ENCODE results near the gene GPHA2.

The GPHA2 gene

DNA sequence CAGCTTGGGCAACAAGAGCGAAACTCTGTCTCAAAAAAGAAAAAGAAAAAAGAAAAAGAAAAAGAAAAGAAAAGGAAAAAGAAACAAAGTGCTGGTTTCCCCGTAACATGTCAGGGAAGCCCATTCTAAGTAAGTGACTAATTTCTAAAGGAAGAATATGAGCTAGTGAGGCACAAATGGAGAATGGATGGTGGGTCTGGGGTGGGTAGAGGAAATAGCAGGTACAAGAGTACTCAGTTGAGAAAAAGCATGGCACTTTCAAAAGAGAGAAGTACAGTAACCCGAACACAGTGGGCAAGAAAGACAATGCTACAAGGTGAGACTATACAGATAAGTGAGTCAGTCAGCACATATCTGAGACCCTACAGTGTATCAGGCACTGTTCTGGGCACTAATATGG, 31.7 kb upstream of the GPHA2 start:
- Histone ChIP-seq H3K27ac (ENCODE audit: low read depth, low read length) (no peak overlapping the region), H3K4me2 (ENCODE audit: low read depth, low read length, poor library complexity, severe bottlenecking) (no peak overlapping the region), H3F3A (ENCODE audit: insufficient read depth) (no peaks in the 10 kb centered on the region), H3K9me3 (ENCODE audit: insufficient read depth, low read length) (no peaks in the 10 kb centered on the region), H4K20me1 (ENCODE audit: low read depth, low read length) (no peaks in the 10 kb centered on the region), H3K9me2 (replicated peaks; ENCODE audit: insufficient read depth, low read length) (no peaks in the 10 kb centered on the region), H3K9ac (ENCODE audit: low read length) (no peak overlapping the region), H3K79me2 (ENCODE audit: insufficient read depth, low read length) (no peaks in the 10 kb centered on the region), H3K36me3 (ENCODE audit: low read length) (no peaks in the 10 kb centered on the region), H2AFZ (ENCODE audit: low read depth, low read length, severe bottlenecking) (no peak overlapping the region), H3K4me3 (ENCODE audit: insufficient read depth, low read length, poor library complexity, severe bottlenecking) (no peak overlapping the region), H3K27me3 (ENCODE audit: low read length) (no peaks in the 10 kb centered on the region)
- TF ChIP-seq, protein P1, sequence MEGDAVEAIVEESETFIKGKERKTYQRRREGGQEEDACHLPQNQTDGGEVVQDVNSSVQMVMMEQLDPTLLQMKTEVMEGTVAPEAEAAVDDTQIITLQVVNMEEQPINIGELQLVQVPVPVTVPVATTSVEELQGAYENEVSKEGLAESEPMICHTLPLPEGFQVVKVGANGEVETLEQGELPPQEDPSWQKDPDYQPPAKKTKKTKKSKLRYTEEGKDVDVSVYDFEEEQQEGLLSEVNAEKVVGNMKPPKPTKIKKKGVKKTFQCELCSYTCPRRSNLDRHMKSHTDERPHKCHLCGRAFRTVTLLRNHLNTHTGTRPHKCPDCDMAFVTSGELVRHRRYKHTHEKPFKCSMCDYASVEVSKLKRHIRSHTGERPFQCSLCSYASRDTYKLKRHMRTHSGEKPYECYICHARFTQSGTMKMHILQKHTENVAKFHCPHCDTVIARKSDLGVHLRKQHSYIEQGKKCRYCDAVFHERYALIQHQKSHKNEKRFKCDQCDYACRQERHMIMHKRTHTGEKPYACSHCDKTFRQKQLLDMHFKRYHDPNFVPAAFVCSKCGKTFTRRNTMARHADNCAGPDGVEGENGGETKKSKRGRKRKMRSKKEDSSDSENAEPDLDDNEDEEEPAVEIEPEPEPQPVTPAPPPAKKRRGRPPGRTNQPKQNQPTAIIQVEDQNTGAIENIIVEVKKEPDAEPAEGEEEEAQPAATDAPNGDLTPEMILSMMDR (IDR thresholded peaks at IDR 0.05; ENCODE audit: insufficient read depth, low read length, poor library complexity, severe bottlenecking) = no peak
- no peak for TF ChIP-seq EZH2phosphoT487 (conservative IDR thresholded peaks at IDR 0.05; ENCODE audit: low read length)

DNA sequence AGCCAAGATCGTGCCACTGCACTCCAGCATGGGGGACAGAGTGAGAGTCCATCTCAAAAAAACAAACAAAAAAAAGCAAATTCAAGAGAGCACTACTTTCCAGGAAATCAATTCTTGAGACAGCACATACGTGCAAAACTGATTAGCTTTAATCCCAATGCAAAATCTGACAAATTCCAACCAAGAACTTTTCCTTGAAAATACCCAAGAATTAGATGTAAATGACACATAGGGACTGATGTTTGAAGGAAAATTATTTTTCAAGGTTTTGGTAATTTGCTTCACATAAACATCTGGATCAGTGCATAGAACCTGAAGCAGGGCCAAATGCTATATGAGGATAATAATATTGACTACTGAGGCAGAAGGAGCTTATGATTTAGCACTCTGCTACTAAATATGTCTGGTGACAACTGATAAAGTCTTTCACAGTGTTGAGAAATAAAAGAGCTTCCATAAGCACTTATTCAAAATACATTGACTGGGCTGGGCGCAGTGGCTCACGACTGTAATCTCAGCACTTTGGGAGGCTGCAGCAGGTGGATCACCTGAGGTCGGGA, 27.5 kb upstream of the GPHA2 start:
- H3K9me2 ChIP-seq (replicated peaks; ENCODE audit: insufficient read depth, low read length) = no peaks in the 10 kb centered on the region
- TF ChIP-seq, protein P1 (IDR thresholded peaks at IDR 0.05; ENCODE audit: insufficient read depth, low read length, poor library complexity, severe bottlenecking) = no peak
- TF ChIP-seq EZH2phosphoT487 (conservative IDR thresholded peaks at IDR 0.05; ENCODE audit: low read length) = no peak
- H3K4me2 ChIP-seq (ENCODE audit: low read depth, low read length, poor library complexity, severe bottlenecking) = no peak overlapping the region
- no peaks in the 10 kb centered on the region for H4K20me1 ChIP-seq (ENCODE audit: low read depth, low read length)
- H3F3A ChIP-seq (ENCODE audit: insufficient read depth) = no peaks in the 10 kb centered on the region
- no peak overlapping the region for H3K4me3 ChIP-seq (ENCODE audit: insufficient read depth, low read length, poor library complexity, severe bottlenecking)
- no peak overlapping the region for H3K9ac ChIP-seq (ENCODE audit: low read length)
- no peaks in the 10 kb centered on the region for H3K36me3 ChIP-seq (ENCODE audit: low read length)
- H2AFZ ChIP-seq (ENCODE audit: low read depth, low read length, severe bottlenecking) = no peak overlapping the region
- no peaks in the 10 kb centered on the region for H3K79me2 ChIP-seq (ENCODE audit: insufficient read depth, low read length)
- H3K9me3 ChIP-seq (ENCODE audit: insufficient read depth, low read length) = no peaks in the 10 kb centered on the region
- no peaks in the 10 kb centered on the region for H3K27me3 ChIP-seq (ENCODE audit: low read length)
- no peak overlapping the region for H3K27ac ChIP-seq (ENCODE audit: low read depth, low read length)

DNA sequence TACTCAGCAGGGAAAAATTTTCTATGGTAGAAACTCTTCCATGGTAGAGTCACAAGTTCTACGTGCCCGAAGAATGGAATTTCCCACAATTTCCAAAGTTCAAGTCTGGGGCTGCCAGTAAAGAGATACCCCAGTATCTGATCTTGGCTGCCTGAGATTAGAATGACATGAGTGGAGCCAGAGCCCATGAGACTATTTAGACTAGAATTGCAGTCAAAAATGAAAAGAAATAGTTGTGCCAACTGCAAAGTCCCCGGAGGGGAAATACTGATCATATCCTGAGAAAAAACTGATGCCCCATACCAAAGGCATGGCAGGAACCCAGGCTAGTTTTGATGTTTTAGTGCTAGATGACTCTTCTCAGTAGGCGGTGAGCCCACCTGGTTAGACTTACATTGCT, 25.0 kb upstream of the GPHA2 start:
- no peaks in the 10 kb centered on the region for H3F3A ChIP-seq (ENCODE audit: insufficient read depth)
- no peak overlapping the region for H3K27ac ChIP-seq (ENCODE audit: low read depth, low read length)
- no peak for TF ChIP-seq EZH2phosphoT487 (conservative IDR thresholded peaks at IDR 0.05; ENCODE audit: low read length)
- TF ChIP-seq, protein P1 (IDR thresholded peaks at IDR 0.05; ENCODE audit: insufficient read depth, low read length, poor library complexity, severe bottlenecking) = no peak
- no peaks in the 10 kb centered on the region for H3K27me3 ChIP-seq (ENCODE audit: low read length)
- no peaks in the 10 kb centered on the region for H3K9me2 ChIP-seq (replicated peaks; ENCODE audit: insufficient read depth, low read length)
- no peak overlapping the region for H3K9ac ChIP-seq (ENCODE audit: low read length)
- H4K20me1 ChIP-seq (ENCODE audit: low read depth, low read length) = no peaks in the 10 kb centered on the region
- no peaks in the 10 kb centered on the region for H3K36me3 ChIP-seq (ENCODE audit: low read length)
- H3K4me2 ChIP-seq (ENCODE audit: low read depth, low read length, poor library complexity, severe bottlenecking) = no peak overlapping the region
- no peak overlapping the region for H3K4me3 ChIP-seq (ENCODE audit: insufficient read depth, low read length, poor library complexity, severe bottlenecking)
- no peaks in the 10 kb centered on the region for H3K79me2 ChIP-seq (ENCODE audit: insufficient read depth, low read length)
- H2AFZ ChIP-seq (ENCODE audit: low read depth, low read length, severe bottlenecking) = no peak overlapping the region
- no peaks in the 10 kb centered on the region for H3K9me3 ChIP-seq (ENCODE audit: insufficient read depth, low read length)

All from SU-DHL-6 (cell line).